B cell (primary cell): ENCODE measurements around the gene PDZD4. TPM values are rescaled to one million over a fixed set of nuclear protein-coding genes. Genes with fewer than 3 reads are reported as not detected.

Source experiments
- ATAC-seq: fragments of 200-7000 bp; cut with Tn5 transposase; one replicate; pipeline ENCODE4 v1.10.0; 2021; ENCODE audit warnings: low read depth, mild to moderate bottlenecking, moderate number of reproducible peaks, moderate library complexity
- CTCF ChIA-PET: fragments of 350-600 bp; sonication (Branson Sonifier 250); formaldehyde crosslinking; loops from one replicate; lab custom pipeline; 2021; ENCODE audit warnings: antibody characterized with exemption, inconsistent platforms; lab: Charles Lee
- POLR2A ChIA-PET: fragments of 350-600 bp; sonication (Branson Sonifier 250); formaldehyde crosslinking; loops from one replicate; lab custom pipeline; 2021; ENCODE audit warnings: antibody characterized with exemption; lab: Charles Lee
- DNase-seq: peaks from one replicate; pipeline ENCODE4 v3.0.0; 2013
- H2AFZ ChIP-seq: 2 replicates; pipeline ENCODE4 v1.6.1; 2012; ENCODE audit warnings: mild to moderate bottlenecking, low read depth, low read length; ENCODE audit not compliant: insufficient read depth, poor library complexity, severe bottlenecking
- H3K27ac ChIP-seq, 2 donors: 1 replicate in 1 of 2; 2 replicates in 1 of 2; pipeline ENCODE4 v1.5.1; 2012 to 2013; ENCODE audit warnings: low read length in 2 of 2, mild to moderate bottlenecking in 2 of 2, moderate library complexity in 1 of 2
- H3K27me3 ChIP-seq, 4 experiments: fragments of 200-600 bp in 1 of 4; sonication (generic) in 1 of 4; replicated peaks in 1 of 4; 1 replicate in 2 of 4; 2 replicates in 2 of 4; pipeline versions ENCODE4 v1.6.1 to v1.7.0; 2013 to 2016; ENCODE audit warnings: low read length in 3 of 4, mild to moderate bottlenecking in 2 of 4, mixed read lengths in 1 of 4, moderate library complexity in 1 of 4; ENCODE audit not compliant: insufficient read depth in 4 of 4, control insufficient read depth in 3 of 4; ENCODE audit errors: control extremely low read depth in 1 of 4
- H3K36me3 ChIP-seq, 2 experiments: replicated peaks in 1 of 2; 1 replicate in 1 of 2; 2 replicates in 1 of 2; pipeline versions ENCODE4 v1.6.1 to v1.7.1; 2013; ENCODE audit warnings: low read length in 1 of 2; ENCODE audit not compliant: insufficient read depth in 2 of 2, control insufficient read depth in 1 of 2; ENCODE audit errors: control extremely low read depth in 1 of 2, extremely low read depth in 1 of 2
- H3K4me1 ChIP-seq, 2 donors: fragments of 200-600 bp in 1 of 2; sonication (generic) in 1 of 2; 1 replicate in 1 of 2; 2 replicates in 1 of 2; pipeline versions ENCODE4 v1.5.1 to v1.6.1; 2013 to 2017; ENCODE audit warnings: low read length in 2 of 2; ENCODE audit not compliant: control insufficient read depth in 2 of 2, insufficient read depth in 2 of 2
- H3K4me2 ChIP-seq: replicated peaks from 2 replicates; pipeline ENCODE3; 2012; ENCODE audit warnings: mild to moderate bottlenecking, low read depth, low read length; ENCODE audit not compliant: poor library complexity, severe bottlenecking
- H3K4me3 ChIP-seq, 5 experiments: fragments of 200-600 bp in 1 of 5; sonication (generic) in 1 of 5; 1 replicate in 3 of 5; 2 replicates in 2 of 5; pipeline versions ENCODE4 v1.5.1 to v1.7.0; 2011 to 2016; ENCODE audit warnings: low read length in 4 of 5, mild to moderate bottlenecking in 4 of 5, low read depth in 2 of 5, control low read depth in 1 of 5, moderate library complexity in 1 of 5; ENCODE audit not compliant: insufficient read depth in 1 of 5; ENCODE audit errors: control extremely low read depth in 1 of 5, extremely low read depth in 1 of 5
- H3K79me2 ChIP-seq: fragments of 200-600 bp; sonication (generic); one replicate; pipeline ENCODE4 v1.6.0; 2016; ENCODE audit warnings: low read length; ENCODE audit not compliant: control insufficient read depth, insufficient read depth
- H3K9ac ChIP-seq: fragments of 200-600 bp; sonication (generic); 2 replicates; pipeline ENCODE4 v1.6.1; 2017; ENCODE audit warnings: mild to moderate bottlenecking, low read length, moderate library complexity
- H3K9me3 ChIP-seq, 3 donors: one replicate each; pipeline versions ENCODE4 v1.6.1 to v1.7.1; 2013; ENCODE audit warnings: low read length in 2 of 3; ENCODE audit not compliant: control insufficient read depth in 2 of 3, insufficient read depth in 1 of 3; ENCODE audit errors: control extremely low read depth in 1 of 3
- H4K20me1 ChIP-seq: 2 replicates; pipeline ENCODE4 v1.6.0; 2012; ENCODE audit warnings: mild to moderate bottlenecking, low read length; ENCODE audit not compliant: insufficient read depth, control insufficient read depth, poor library complexity, severe bottlenecking
- H3K27ac Mint-ChIP-seq: one replicate; pipeline ENCODE4 v1.8.0; 2021; ENCODE audit warnings: mixed read lengths
- H3K27me3 Mint-ChIP-seq: one replicate; pipeline ENCODE4 v1.8.0; 2021; ENCODE audit warnings: mixed read lengths
- H3K4me1 Mint-ChIP-seq: one replicate; pipeline ENCODE4 v1.8.0; 2021; ENCODE audit warnings: mixed read lengths
- H3K4me3 Mint-ChIP-seq: one replicate; pipeline ENCODE4 v1.8.0; 2021; ENCODE audit warnings: mixed read lengths
- H3K9me3 Mint-ChIP-seq: one replicate; pipeline ENCODE4 v1.8.0; 2022; ENCODE audit warnings: mixed read lengths; ENCODE audit not compliant: insufficient read depth
- EZH2 ChIP-seq: IDR thresholded peaks from 2 replicates; pipeline ENCODE4 v1.6.1; 2012; ENCODE audit warnings: borderline replicate concordance, low read depth, mild to moderate bottlenecking, moderate library complexity, low read length; ENCODE audit not compliant: insufficient read depth, poor library complexity, severe bottlenecking
- WGBS: methylation state at CpG from one replicate; pipeline ENCODE4 v1.1.5; 2013; ENCODE audit warnings: missing lambda C conversion rate; ENCODE audit not compliant: insufficient coverage; 5-methylcytosine and 5-hydroxymethylcytosine counted together
- intact Hi-C: fragments of 100-400 bp; cut with micrococcal nuclease; formaldehyde crosslinking; loops from one replicate; pipeline ENCODE4 v1.10.0; 2022
- polyA plus RNA-seq: library from polyadenylated mRNA; depleted of rRNA; stranded (reverse); fragments of >200 nt; gene quantifications from 2 replicates; pipeline ENCODE4 v1.2.3, GENCODE V29; 2012
- total RNA-seq, 2 donors: library from RNA; stranded (reverse); fragments of 120-200 nt in 1 of 2; gene quantifications; 1 replicate in 1 of 2; 2 replicates in 1 of 2; pipeline versions ENCODE4 v1.2.3 to v1.2.4, GENCODE V29; 2013 to 2022
- TF ChIP-seq, protein P1 (sequence below): fragments of 200-600 bp; IDR thresholded peaks from one replicate; pipeline ENCODE4 v1.8.0; 2022; ENCODE audit warnings: antibody characterized with exemption, mild to moderate bottlenecking

Gene PDZD4
- total and polyA plus RNA-seq, 2 donors (not counting 1 experiment from before 2014, with no cell fraction given), result 0.36 TPM; not detected in 1

DNA sequence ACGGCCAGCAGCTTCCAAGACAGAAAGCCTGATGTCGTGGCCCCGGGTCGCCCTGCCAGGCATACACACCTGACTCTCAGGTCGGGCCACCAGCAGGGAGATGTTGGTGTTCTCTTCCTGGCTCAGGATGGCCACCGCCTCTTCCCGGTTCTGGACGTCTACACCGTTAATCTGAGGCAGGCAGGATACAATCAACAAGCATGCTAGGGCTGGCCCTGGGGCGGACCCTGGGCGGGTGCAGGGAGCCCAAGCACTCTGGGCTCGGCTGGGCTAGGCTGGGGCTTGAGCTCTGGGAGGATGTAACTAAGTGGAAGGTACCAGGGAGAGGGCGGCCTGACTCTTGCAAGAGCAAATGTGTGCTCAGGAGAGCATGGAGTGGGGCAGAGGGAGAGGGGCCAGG lies 24.9 kb downstream of the PDZD4 start:
- H3K9me3 Mint-ChIP-seq, result no peaks in the 10 kb centered on the region
- no peaks in the 10 kb centered on the region for H4K20me1 ChIP-seq
- ChIA-PET POLR2A (no interaction called here), CTCF (no interaction called here)
- H3K9me3 ChIP-seq, result no peaks in the 10 kb centered on the region
- 88% methylated on average over 13 of the region's 13 CpGs for WGBS
- no peak overlapping the region for H3K27ac Mint-ChIP-seq
- no peaks in the 10 kb centered on the region for H3K79me2 ChIP-seq
- no peak overlapping the region for H3K4me2 ChIP-seq
- no peak overlapping the region for H3K4me3 Mint-ChIP-seq
- no peaks in the 10 kb centered on the region for H3K27me3 ChIP-seq
- TF ChIP-seq, protein P1, sequence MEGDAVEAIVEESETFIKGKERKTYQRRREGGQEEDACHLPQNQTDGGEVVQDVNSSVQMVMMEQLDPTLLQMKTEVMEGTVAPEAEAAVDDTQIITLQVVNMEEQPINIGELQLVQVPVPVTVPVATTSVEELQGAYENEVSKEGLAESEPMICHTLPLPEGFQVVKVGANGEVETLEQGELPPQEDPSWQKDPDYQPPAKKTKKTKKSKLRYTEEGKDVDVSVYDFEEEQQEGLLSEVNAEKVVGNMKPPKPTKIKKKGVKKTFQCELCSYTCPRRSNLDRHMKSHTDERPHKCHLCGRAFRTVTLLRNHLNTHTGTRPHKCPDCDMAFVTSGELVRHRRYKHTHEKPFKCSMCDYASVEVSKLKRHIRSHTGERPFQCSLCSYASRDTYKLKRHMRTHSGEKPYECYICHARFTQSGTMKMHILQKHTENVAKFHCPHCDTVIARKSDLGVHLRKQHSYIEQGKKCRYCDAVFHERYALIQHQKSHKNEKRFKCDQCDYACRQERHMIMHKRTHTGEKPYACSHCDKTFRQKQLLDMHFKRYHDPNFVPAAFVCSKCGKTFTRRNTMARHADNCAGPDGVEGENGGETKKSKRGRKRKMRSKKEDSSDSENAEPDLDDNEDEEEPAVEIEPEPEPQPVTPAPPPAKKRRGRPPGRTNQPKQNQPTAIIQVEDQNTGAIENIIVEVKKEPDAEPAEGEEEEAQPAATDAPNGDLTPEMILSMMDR, result no peak
- TF ChIP-seq EZH2, result no peak
- no peaks in the 10 kb centered on the region for H3K27me3 Mint-ChIP-seq
- H3K36me3 ChIP-seq, result no peaks in the 10 kb centered on the region
- DNase-seq, result no peak
- no peak overlapping the region for H3K4me3 ChIP-seq
- no peak overlapping the region for H2AFZ ChIP-seq
- intact Hi-C loops, result no loop called here
- H3K4me1 Mint-ChIP-seq, result no peaks in the 10 kb centered on the region
- H3K9ac ChIP-seq, result no peak overlapping the region
- no peak overlapping the region for H3K27ac ChIP-seq
- H3K4me1 ChIP-seq, result no peaks in the 10 kb centered on the region
- no peak for ATAC-seq

DNA sequence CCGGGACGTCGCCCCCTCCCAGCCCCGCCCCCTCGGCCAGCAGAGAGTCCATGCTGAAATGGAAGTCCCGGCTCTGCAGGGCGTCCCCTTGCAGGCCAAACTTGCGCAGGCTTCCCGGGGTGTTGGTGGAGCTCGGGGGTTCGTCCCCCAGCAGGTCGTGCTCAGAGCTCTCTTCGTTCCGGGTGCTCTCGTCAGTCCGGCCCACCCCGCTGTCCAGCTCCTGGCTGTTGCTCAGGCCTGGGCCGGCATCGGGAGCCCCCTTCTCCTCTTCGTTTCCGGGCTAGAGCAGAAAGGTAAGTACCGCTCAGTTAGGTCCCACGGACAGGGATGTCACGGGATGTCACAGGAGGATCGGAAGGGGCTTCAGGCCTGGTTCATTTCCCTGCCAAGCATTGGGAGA lies 25.7 kb downstream of the PDZD4 start:
- Histone ChIP-seq H4K20me1 (no peaks in the 10 kb centered on the region), H3K4me1 (no peaks in the 10 kb centered on the region), H3K9me3 (no peaks in the 10 kb centered on the region), H3K4me2 (no peak overlapping the region), H3K79me2 (no peaks in the 10 kb centered on the region), H2AFZ (no peak overlapping the region), H3K27me3 (no peaks in the 10 kb centered on the region), H3K36me3 (no peaks in the 10 kb centered on the region), H3K4me3 (no peak overlapping the region), H3K27ac (no peak overlapping the region), H3K9ac (no peak overlapping the region)
- H3K27me3 Mint-ChIP-seq, result no peaks in the 10 kb centered on the region
- ATAC-seq (no peak), DNase-seq (no peak)
- ChIA-PET CTCF (interaction anchor here (0.7 kb wide), 1 partner anchor 605 kb away, joined by 3 read pairs; the partner anchor contains the start of gene DNASE1L1), POLR2A (no interaction called here)
- intact Hi-C loops, result no loop called here
- no peaks in the 10 kb centered on the region for H3K9me3 Mint-ChIP-seq
- no peaks in the 10 kb centered on the region for H3K4me1 Mint-ChIP-seq
- H3K27ac Mint-ChIP-seq, result no peak overlapping the region
- TF ChIP-seq, protein P1, result no peak
- TF ChIP-seq EZH2, result no peak
- H3K4me3 Mint-ChIP-seq, result no peak overlapping the region
- 94% methylated on average over 18 of the region's 25 CpGs for WGBS
